Neural progenitor cell (in vitro differentiated cells): ENCODE data around the gene ACVR1. TPM values are rescaled to one million over a fixed set of nuclear protein-coding genes. Genes with fewer than 3 reads are reported as not detected.

ENCODE experiments used
- DNase-seq: peaks from one replicate; pipeline ENCODE4 v3.0.0-alpha.2; 2016; ENCODE audit warnings: low spot score
- H2AFZ ChIP-seq: fragments of 200-600 bp; sonication (generic); replicated peaks from 2 replicates; pipeline ENCODE4 v1.6.1; 2016; ENCODE audit warnings: antibody characterized with exemption
- H3F3A ChIP-seq: fragments of 200-600 bp; sonication (generic); 2 replicates; pipeline ENCODE4 v1.6.1; 2016; ENCODE audit warnings: antibody characterized with exemption, low read depth
- H3K27ac ChIP-seq: fragments of 200-600 bp; sonication (generic); 2 replicates; pipeline ENCODE4 v1.5.1; 2016; ENCODE audit warnings: mild to moderate bottlenecking
- H3K27me3 ChIP-seq: fragments of 200-600 bp; sonication (generic); 2 replicates; pipeline ENCODE4 v1.6.1; 2016; ENCODE audit warnings: mild to moderate bottlenecking, moderate library complexity
- H3K36me3 ChIP-seq: fragments of 200-600 bp; sonication (generic); 2 replicates; pipeline ENCODE4 v1.5.1; 2016
- H3K4me1 ChIP-seq: fragments of 200-600 bp; sonication (generic); 2 replicates; pipeline ENCODE4 v1.6.1; 2016; ENCODE audit warnings: mixed run types
- H3K4me2 ChIP-seq: fragments of 200-600 bp; sonication (generic); 2 replicates; pipeline ENCODE4 v1.6.1; 2016
- H3K4me3 ChIP-seq: fragments of 200-600 bp; sonication (generic); 2 replicates; pipeline ENCODE4 v1.5.1; 2016
- H3K79me2 ChIP-seq: fragments of 200-600 bp; sonication (generic); 2 replicates; pipeline ENCODE4 v1.6.1; 2016; ENCODE audit warnings: low read depth
- H3K9ac ChIP-seq: fragments of 200-600 bp; sonication (generic); 2 replicates; pipeline ENCODE4 v1.6.1; 2016
- H3K9me3 ChIP-seq: fragments of 200-600 bp; sonication (generic); 2 replicates; pipeline ENCODE4 v1.5.1; 2016; ENCODE audit warnings: low read depth
- H4K20me1 ChIP-seq: fragments of 200-600 bp; sonication (generic); 2 replicates; pipeline ENCODE4 v1.6.1; 2016; ENCODE audit warnings: low read depth
- H3K27ac Mint-ChIP-seq: 3 replicates; pipeline ENCODE4 v1.8.0; 2021; ENCODE audit warnings: mixed read lengths
- H3K27me3 Mint-ChIP-seq: 2 replicates; pipeline ENCODE4 v1.8.0; 2022; ENCODE audit warnings: low read depth, mild to moderate bottlenecking, inconsistent platforms, moderate library complexity, mixed read lengths; ENCODE audit not compliant: insufficient read depth
- H3K36me3 Mint-ChIP-seq: 3 replicates; pipeline ENCODE4 v1.8.0; 2021; ENCODE audit warnings: mixed read lengths
- H3K4me1 Mint-ChIP-seq: 3 replicates; pipeline ENCODE4 v1.8.0; 2021; ENCODE audit warnings: mixed read lengths
- H3K4me3 Mint-ChIP-seq: 3 replicates; pipeline ENCODE4 v1.8.0; 2021; ENCODE audit warnings: mild to moderate bottlenecking, moderate library complexity, mixed read lengths
- H3K9me3 Mint-ChIP-seq: 3 replicates; pipeline ENCODE4 v1.8.0; 2020; ENCODE audit warnings: mixed read lengths
- CTCF ChIP-seq: fragments of 200-600 bp; sonication (generic); IDR thresholded peaks from 2 replicates; pipeline ENCODE4 v1.5.1; 2017; ENCODE audit warnings: antibody characterized with exemption, mild to moderate bottlenecking
- EZH2 ChIP-seq: fragments of 200-600 bp; sonication (generic); IDR thresholded peaks from 2 replicates; pipeline ENCODE4 v1.6.1; 2017; ENCODE audit warnings: antibody characterized with exemption, mild to moderate bottlenecking, moderate library complexity
- EZH2phosphoT487 ChIP-seq: fragments of 200-600 bp; sonication (generic); IDR thresholded peaks from 2 replicates; pipeline ENCODE4 v1.6.1; 2017; ENCODE audit warnings: antibody characterized with exemption
- total RNA-seq: library from RNA; depleted of rRNA; stranded (reverse); fragments of >200 nt; gene quantifications from 2 replicates; pipeline ENCODE4 v1.2.3, GENCODE V29; 2015; ENCODE audit warnings: low replicate concordance

The ACVR1 gene
- total RNA-seq, 1 donor from 2014 or later = 14.0 TPM

GRCh38 chr2:157785866-157786662, 90.1 kb downstream of the ACVR1 start:
- Mint-ChIP-seq H3K27ac (no peak overlapping the region), H3K9me3 (no peaks in the 10 kb centered on the region), H3K36me3 (peaks cover 8% of the 10 kb centered on the region), H3K4me3 (no peak overlapping the region), H3K27me3 (no peaks in the 10 kb centered on the region), H3K4me1 (peaks cover 22% of the 10 kb centered on the region)
- no peaks in the 10 kb centered on the region for H3K9me3 ChIP-seq
- H3K4me3 ChIP-seq = no peak overlapping the region
- TF ChIP-seq EZH2 (no peak), EZH2phosphoT487 (no peak), CTCF (no peak)
- no peak overlapping the region for H3K9ac ChIP-seq
- no peaks in the 10 kb centered on the region for H3K36me3 ChIP-seq
- H3K27ac ChIP-seq = no peak overlapping the region
- peaks cover 42% of the 10 kb centered on the region for H3K4me1 ChIP-seq
- H3K27me3 ChIP-seq = no peaks in the 10 kb centered on the region
- H4K20me1 ChIP-seq = peaks cover 12% of the 10 kb centered on the region
- no peaks in the 10 kb centered on the region for H3K79me2 ChIP-seq
- H3K4me2 ChIP-seq = no peak overlapping the region
- DNase-seq = no peak
- H2AFZ ChIP-seq = no peak overlapping the region
- no peaks in the 10 kb centered on the region for H3F3A ChIP-seq

GRCh38 chr2:157785200-157785599, 90.9 kb downstream of the ACVR1 start:
- TF ChIP-seq EZH2phosphoT487 (no peak), EZH2 (no peak), CTCF (no peak)
- Histone ChIP-seq H3K9ac (no peak overlapping the region), H3K79me2 (no peaks in the 10 kb centered on the region), H3K9me3 (no peaks in the 10 kb centered on the region), H3K4me1 (peaks cover 34% of the 10 kb centered on the region), H3K36me3 (no peaks in the 10 kb centered on the region), H3K27ac (no peak overlapping the region), H3F3A (no peaks in the 10 kb centered on the region), H3K4me3 (no peak overlapping the region), H3K27me3 (no peaks in the 10 kb centered on the region), H2AFZ (no peak overlapping the region), H3K4me2 (no peak overlapping the region), H4K20me1 (peaks cover 12% of the 10 kb centered on the region)
- Mint-ChIP-seq H3K36me3 (peaks cover 11% of the 10 kb centered on the region), H3K27ac (no peak overlapping the region), H3K4me1 (peaks cover 22% of the 10 kb centered on the region), H3K4me3 (no peak overlapping the region), H3K27me3 (no peaks in the 10 kb centered on the region), H3K9me3 (no peaks in the 10 kb centered on the region)
- peak; percentile 38 for DNase-seq

GRCh38 chr2:157784823-157785175, 91.3 kb downstream of the ACVR1 start:
- no peak for DNase-seq
- Mint-ChIP-seq H3K4me3 (no peak overlapping the region), H3K36me3 (peaks cover 13% of the 10 kb centered on the region), H3K4me1 (peaks cover 18% of the 10 kb centered on the region), H3K9me3 (no peaks in the 10 kb centered on the region), H3K27ac (no peak overlapping the region), H3K27me3 (no peaks in the 10 kb centered on the region)
- Histone ChIP-seq H3K27me3 (no peaks in the 10 kb centered on the region), H3K79me2 (no peaks in the 10 kb centered on the region), H2AFZ (no peak overlapping the region), H4K20me1 (peaks cover 12% of the 10 kb centered on the region), H3K4me3 (no peak overlapping the region), H3K9ac (no peak overlapping the region), H3K4me1 (peaks cover 30% of the 10 kb centered on the region), H3K36me3 (no peaks in the 10 kb centered on the region), H3K27ac (no peak overlapping the region), H3F3A (no peaks in the 10 kb centered on the region), H3K4me2 (no peak overlapping the region), H3K9me3 (no peaks in the 10 kb centered on the region)
- TF ChIP-seq CTCF = no peak
- no peak for TF ChIP-seq EZH2phosphoT487
- no peak for TF ChIP-seq EZH2
